ENCODE data around the gene CMTM5. TPM values are rescaled to one million over a fixed set of nuclear protein-coding genes. Genes with fewer than 3 reads are reported as not detected.
"Not testable (repeated sequence)": the region's sequence is repeated elsewhere in the genome, so short reads cannot be mapped to it uniquely, and the experiment has no call there.

Gene CMTM5
- total RNA-seq, 1 donor from 2014 or later = not detected

- intact Hi-C loops (cut with micrococcal nuclease) = no loop called here
These were observed 1.0 kb downstream of the CMTM5 start for GRCh38 chr14:23377573-23378563.

- intact Hi-C loops (cut with micrococcal nuclease) = no loop called here
These were observed 1.9 kb downstream of the CMTM5 start for GRCh38 chr14:23378612-23379220.

- intact Hi-C loops (cut with micrococcal nuclease) = loop anchor here (1.0 kb wide), 3 partner anchors 51 to 259 kb away; no protein-coding TSS in a partner anchor
These were observed 2.7 kb downstream of the CMTM5 start for GRCh38 chr14:23379366-23380196.

- intact Hi-C loops (cut with micrococcal nuclease) = loop anchor here (1.0 kb wide), 3 partner anchors 52 to 260 kb away; no protein-coding TSS in a partner anchor
These were observed 3.5 kb downstream of the CMTM5 start for GRCh38 chr14:23380197-23380914.

GRCh38 chr14:23380976-23381375, 4.1 kb downstream of the CMTM5 start:
- intact Hi-C loops (cut with micrococcal nuclease) = loop anchor here (1.0 kb wide), 3 partner anchors 53 to 261 kb away; no protein-coding TSS in a partner anchor

- intact Hi-C loops (cut with micrococcal nuclease) = no loop called here
These were observed 5.0 kb downstream of the CMTM5 start for GRCh38 chr14:23381871-23382270.

- intact Hi-C loops (cut with micrococcal nuclease) = no loop called here
These were observed 5.4 kb downstream of the CMTM5 start for GRCh38 chr14:23382276-23382675.

GRCh38 chr14:23382731-23383440, 6.0 kb downstream of the CMTM5 start:
- intact Hi-C loops (cut with micrococcal nuclease) = no loop called here

GRCh38 chr14:23384364-23385080, 7.7 kb downstream of the CMTM5 start:
- intact Hi-C loops (cut with micrococcal nuclease) = no loop called here

GRCh38 chr14:23385244-23385641, 8.4 kb downstream of the CMTM5 start:
- intact Hi-C loops (cut with micrococcal nuclease) = no loop called here

- intact Hi-C loops (cut with micrococcal nuclease) = no loop called here
These were observed 8.9 kb downstream of the CMTM5 start for GRCh38 chr14:23385642-23386265.

GRCh38 chr14:23386266-23386657, 9.4 kb downstream of the CMTM5 start:
- intact Hi-C loops (cut with micrococcal nuclease) = not testable (repeated sequence)

- intact Hi-C loops (cut with micrococcal nuclease) = no loop called here
These were observed 10.2 kb downstream of the CMTM5 start for GRCh38 chr14:23386999-23387398.

GRCh38 chr14:23387916-23388882, 11.4 kb downstream of the CMTM5 start:
- intact Hi-C loops (cut with micrococcal nuclease) = no loop called here

GRCh38 chr14:23388996-23389395, 12.2 kb downstream of the CMTM5 start:
- intact Hi-C loops (cut with micrococcal nuclease) = no loop called here

- intact Hi-C loops (cut with micrococcal nuclease) = no loop called here
These were observed 12.6 kb downstream of the CMTM5 start for GRCh38 chr14:23389396-23389795.

- intact Hi-C loops (cut with micrococcal nuclease) = not testable (repeated sequence)
These were observed 13.0 kb downstream of the CMTM5 start for GRCh38 chr14:23389871-23390270.

- intact Hi-C loops (cut with micrococcal nuclease) = no loop called here
These were observed 15.8 kb downstream of the CMTM5 start for GRCh38 chr14:23392613-23393012.

Data from T-helper 1 cell treated with Interleukin-12 subunit alpha and Interleukin-12 subunit beta and Interleukin-4 antibody, amounts not matched to agents 30 ng/mL and 1 ng/mL, for 36 hours (primary cell).